Measurements from ENCODE around the gene TLE4. TPM values are rescaled to one million over a fixed set of nuclear protein-coding genes. Genes with fewer than 3 reads are reported as not detected.

Gene TLE4
- total RNA-seq, 1 donor from 2014 or later, result 97.4 TPM

- no peak for TF ChIP-seq CTCF (IDR thresholded peaks at IDR 0.05; ENCODE audit: partially characterized antibody, unreplicated experiment)
- peaks cover 38% of the 10 kb centered on the region for H3K4me1 Mint-ChIP-seq (ENCODE audit: low read depth, unreplicated experiment)
- H3K27ac Mint-ChIP-seq (ENCODE audit: unreplicated experiment), result peak overlapping the region; percentile 37
- peaks cover 4% of the 10 kb centered on the region for H3K36me3 Mint-ChIP-seq (ENCODE audit: unreplicated experiment)
- H3K4me3 Mint-ChIP-seq (ENCODE audit: unreplicated experiment), result peak overlapping the region; percentile 31
- H3K27me3 Mint-ChIP-seq (ENCODE audit: unreplicated experiment), result no peaks in the 10 kb centered on the region
- peaks cover 3% of the 10 kb centered on the region for H3K9me3 Mint-ChIP-seq (ENCODE audit: unreplicated experiment)
- DNase-seq, result no peak
These were observed 38.4 kb downstream of the TLE4 start for GRCh38 chr9:79610019-79610631.

GRCh38 chr9:79610791-79611614, 39.2 kb downstream of the TLE4 start:
- Mint-ChIP-seq H3K9me3 (ENCODE audit: unreplicated experiment) (peaks cover 3% of the 10 kb centered on the region), H3K36me3 (ENCODE audit: unreplicated experiment) (peaks cover 4% of the 10 kb centered on the region), H3K4me1 (ENCODE audit: low read depth, unreplicated experiment) (peaks cover 38% of the 10 kb centered on the region)

GRCh38 chr9:79613145-79613544, 41.4 kb downstream of the TLE4 start:
- TF ChIP-seq CTCF (IDR thresholded peaks at IDR 0.05; ENCODE audit: partially characterized antibody, unreplicated experiment), result no peak
- Mint-ChIP-seq H3K36me3 (ENCODE audit: unreplicated experiment) (no peaks in the 10 kb centered on the region), H3K27ac (ENCODE audit: unreplicated experiment) (no peak overlapping the region), H3K4me1 (ENCODE audit: low read depth, unreplicated experiment) (peaks cover 38% of the 10 kb centered on the region), H3K27me3 (ENCODE audit: unreplicated experiment) (no peaks in the 10 kb centered on the region), H3K4me3 (ENCODE audit: unreplicated experiment) (no peak overlapping the region), H3K9me3 (ENCODE audit: unreplicated experiment) (peaks cover 2% of the 10 kb centered on the region)
- DNase-seq, result no peak

More at GRCh38 chr9:79610791-79611614, 39.2 kb downstream of the TLE4 start:
- TF ChIP-seq CTCF (IDR thresholded peaks at IDR 0.05; ENCODE audit: partially characterized antibody, unreplicated experiment), result no peak
- no peak for DNase-seq
- Mint-ChIP-seq H3K27me3 (ENCODE audit: unreplicated experiment) (no peaks in the 10 kb centered on the region), H3K27ac (ENCODE audit: unreplicated experiment) (peak overlapping the region; percentile 50), H3K4me3 (ENCODE audit: unreplicated experiment) (peak overlapping the region; percentile 43)

- no peak for DNase-seq
- H3K27ac Mint-ChIP-seq (ENCODE audit: unreplicated experiment), result no peak overlapping the region
- H3K9me3 Mint-ChIP-seq (ENCODE audit: unreplicated experiment), result peaks cover 2% of the 10 kb centered on the region
These were observed 43.3 kb downstream of the TLE4 start for GRCh38 chr9:79615038-79615437.

More at GRCh38 chr9:79615038-79615437, 43.3 kb downstream of the TLE4 start:
- H3K36me3 Mint-ChIP-seq (ENCODE audit: unreplicated experiment), result no peaks in the 10 kb centered on the region
- H3K4me3 Mint-ChIP-seq (ENCODE audit: unreplicated experiment), result no peak overlapping the region
- peaks cover 27% of the 10 kb centered on the region for H3K4me1 Mint-ChIP-seq (ENCODE audit: low read depth, unreplicated experiment)
- no peak for TF ChIP-seq CTCF (IDR thresholded peaks at IDR 0.05; ENCODE audit: partially characterized antibody, unreplicated experiment)
- H3K27me3 Mint-ChIP-seq (ENCODE audit: unreplicated experiment), result no peaks in the 10 kb centered on the region

All from glutamatergic neuron (in vitro differentiated cells).